Sigmoid colon (tissue), 7 donors: ENCODE measurements around the gene FAM72C. TPM values are rescaled to one million over a fixed set of nuclear protein-coding genes. Genes with fewer than 3 reads are reported as not detected.
"Not testable (repeated sequence)": the region's sequence is repeated elsewhere in the genome, so short reads cannot be mapped to it uniquely, and the experiment has no call there.

ENCODE experiments used
- DNase-seq: peaks from one replicate; pipeline ENCODE4 v3.0.0-alpha.2; 2019
- H3K27ac ChIP-seq, 4 donors: fragments of 200-600 bp; sonication (generic); one replicate each; pipeline ENCODE4 v1.5.1; 2016 to 2019; ENCODE audit warnings: mild to moderate bottlenecking in 1 of 4
- H3K27me3 ChIP-seq, 3 donors: fragments of 200-600 bp; sonication (generic); one replicate each; pipeline ENCODE4 v1.5.1; 2019; ENCODE audit warnings: mild to moderate bottlenecking in 1 of 3
- H3K36me3 ChIP-seq, 4 donors: fragments of 200-600 bp; sonication (generic); one replicate each; pipeline ENCODE4 v1.5.1; 2016 to 2019
- H3K4me1 ChIP-seq, 4 donors: fragments of 200-600 bp; sonication (generic); one replicate each; pipeline ENCODE4 v1.5.1; 2017 to 2019
- H3K4me3 ChIP-seq, 4 donors: fragments of 200-600 bp; sonication (generic); one replicate each; pipeline ENCODE4 v1.5.1; 2017 to 2019; ENCODE audit warnings: mild to moderate bottlenecking in 2 of 4, moderate library complexity in 1 of 4
- H3K9me3 ChIP-seq, 4 donors: fragments of 200-600 bp in 3 of 4; sonication (generic) in 3 of 4; one replicate each; pipeline versions ENCODE4 v1.5.1 to v1.6.1; 2013 to 2019
- WGBS, 2 donors: extraction: QIAGEN DNeasy Blood & Tissue Kit; methylation state at CpG; one replicate each; pipeline ENCODE4 v1.1.7; 2013; 5-methylcytosine and 5-hydroxymethylcytosine counted together
- intact Hi-C: fragments of 100-400 bp; cut with DNase I; formaldehyde crosslinking; loops from one replicate; pipeline ENCODE4 v1.15.1; 2023
- polyA plus RNA-seq, 3 donors: library from polyadenylated mRNA; stranded (reverse); fragments of 200-250 nt; gene quantifications; one replicate each; pipeline ENCODE4 v1.2.3, GENCODE V29; 2013
- total RNA-seq, 4 donors: library from RNA; depleted of rRNA; stranded (reverse); fragments of >200 nt; gene quantifications; one replicate each; pipeline ENCODE4 v1.1.0, GENCODE V29; 2016
- donor health status: healthy with polysubstance abuse.
- donor health status: Bipolar disorder and iron deficiency.
- donor health status: healthy.

The FAM72C gene
- total and polyA plus RNA-seq, 7 donors: 0.46 to 1.5 TPM; not detected in 5

DNA sequence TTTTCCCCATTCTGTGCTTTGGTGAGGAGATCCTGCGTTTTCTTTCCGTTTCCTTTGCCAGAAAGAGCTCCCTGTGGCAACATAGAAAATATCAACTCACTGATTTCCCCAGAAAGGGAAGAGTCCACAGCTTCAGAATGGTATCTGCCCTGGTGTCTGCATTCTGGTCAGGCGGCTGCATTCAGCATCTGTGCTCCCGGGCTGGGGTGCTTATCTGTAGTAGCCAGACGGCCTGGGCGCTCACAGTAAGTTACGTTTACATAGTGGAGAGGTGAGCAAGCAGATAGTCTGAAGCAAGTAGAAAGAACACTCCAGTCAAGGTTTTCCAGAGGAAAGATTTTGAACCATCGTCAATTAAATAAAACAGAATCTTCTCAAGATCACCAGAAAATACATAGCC, 29.3 kb upstream of the FAM72C start:
- H3K36me3 ChIP-seq, H3K27me3 ChIP-seq, H3K27ac ChIP-seq, H3K9me3 ChIP-seq, intact Hi-C loops, H3K4me3 ChIP-seq, H3K4me1 ChIP-seq, DNase-seq: not testable (repeated sequence)
- 77 to 86% methylated on average over 5 of the region's 8 CpGs for WGBS, 2 donors

DNA sequence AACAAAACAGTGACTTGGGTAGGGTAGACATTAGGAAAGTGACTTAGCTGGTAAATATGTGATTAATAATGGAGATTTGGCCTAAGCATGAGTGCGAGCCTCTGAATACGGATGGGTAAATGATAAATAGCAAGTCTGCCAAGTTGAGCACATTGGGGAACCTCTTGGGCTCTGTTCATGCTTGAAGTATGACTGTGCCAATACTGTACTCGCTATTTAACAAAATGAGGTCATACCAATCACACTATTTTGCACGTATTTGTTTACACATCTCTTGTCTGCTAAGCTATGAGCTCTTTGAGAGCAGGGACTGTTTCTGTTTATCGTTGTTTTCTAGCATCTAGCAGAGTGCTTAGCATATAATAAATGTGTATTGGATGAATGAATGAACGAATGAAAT, 24.2 kb upstream of the FAM72C start:
- H3K27me3 ChIP-seq, DNase-seq, H3K9me3 ChIP-seq, H3K4me3 ChIP-seq, intact Hi-C loops, H3K36me3 ChIP-seq, H3K27ac ChIP-seq, H3K4me1 ChIP-seq: not testable (repeated sequence)
- WGBS, 2 donors: 88 to 100% methylated on average over 1 of the region's 6 CpGs

DNA sequence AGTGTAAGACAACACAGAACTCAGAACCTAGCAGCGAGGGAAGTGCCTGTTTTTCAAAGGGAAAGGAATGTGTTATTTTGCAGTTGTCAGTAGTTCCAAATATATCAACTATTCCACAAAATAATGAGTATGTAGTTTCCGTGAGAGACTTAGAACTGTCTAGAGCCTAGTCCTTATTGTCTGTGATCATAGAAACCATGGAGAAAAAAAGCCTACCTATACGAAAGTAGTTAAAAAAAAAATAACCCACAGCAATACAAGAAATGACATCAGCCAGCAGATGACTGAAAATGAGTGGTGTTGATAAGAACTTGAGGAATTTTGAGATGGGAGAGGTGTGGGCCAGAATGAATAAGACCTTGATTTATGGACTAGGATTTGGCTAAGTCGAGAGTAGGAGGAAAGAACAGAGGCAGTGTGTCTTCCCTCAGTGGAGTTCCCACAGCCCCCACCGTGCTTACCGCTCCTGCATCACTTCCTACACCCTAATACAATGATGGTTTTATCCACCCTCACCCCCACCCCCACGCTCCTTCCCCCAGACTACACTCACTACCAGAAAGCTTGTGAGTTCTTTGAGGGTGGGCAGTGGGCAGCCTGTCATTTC, 21.6 kb upstream of the FAM72C start:
- H3K4me3 ChIP-seq, intact Hi-C loops, H3K27me3 ChIP-seq, DNase-seq, H3K27ac ChIP-seq, H3K4me1 ChIP-seq, H3K9me3 ChIP-seq, H3K36me3 ChIP-seq: not testable (repeated sequence)
- 64 to 67% methylated on average over 1 of the region's 7 CpGs for WGBS, 2 donors

DNA sequence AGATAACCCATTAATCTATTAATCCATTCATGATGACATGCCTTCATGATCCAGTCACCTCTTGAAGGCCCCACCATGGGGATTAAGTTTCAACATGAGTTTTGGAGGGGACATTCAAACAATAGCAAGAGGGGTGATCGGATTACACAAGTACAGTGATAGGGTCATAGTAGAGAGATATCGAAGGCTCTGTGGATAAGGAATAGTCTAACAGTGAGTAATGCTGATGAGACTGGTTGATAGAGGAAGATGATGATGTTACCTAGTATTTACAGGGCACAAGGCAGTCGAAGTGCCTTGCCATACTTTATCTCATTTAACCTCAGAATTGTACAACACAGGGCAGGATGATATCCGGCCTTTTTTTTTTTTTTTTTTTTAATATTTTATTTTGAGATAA, 18.9 kb upstream of the FAM72C start:
- H3K27ac ChIP-seq, H3K27me3 ChIP-seq, H3K36me3 ChIP-seq, DNase-seq, intact Hi-C loops, H3K4me1 ChIP-seq, H3K9me3 ChIP-seq, H3K4me3 ChIP-seq: not testable (repeated sequence)
- no CpG with 5 or more reads among the region's 4 CpGs for WGBS, 2 donors

DNA sequence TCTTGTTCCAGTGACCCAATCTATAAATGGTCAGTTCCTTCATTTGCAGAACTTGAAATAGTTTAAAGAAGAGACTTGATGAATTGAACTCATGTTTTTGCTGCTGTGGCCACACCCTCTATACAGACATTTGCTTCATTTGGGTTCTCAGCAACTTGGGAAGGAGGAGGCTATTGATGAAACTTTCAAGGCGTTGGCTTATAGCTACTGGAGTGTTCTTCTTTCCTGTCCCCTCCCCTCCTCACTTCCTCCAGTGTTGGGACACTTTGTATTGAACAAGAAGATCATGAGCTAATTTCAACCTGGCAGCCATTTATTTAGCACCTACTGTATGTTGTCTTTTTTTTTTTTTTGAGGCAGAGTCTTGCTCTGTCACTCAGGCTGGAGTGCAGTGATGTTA, 17.9 kb upstream of the FAM72C start:
- DNase-seq, intact Hi-C loops, H3K27ac ChIP-seq, H3K4me1 ChIP-seq, H3K4me3 ChIP-seq, H3K36me3 ChIP-seq, H3K9me3 ChIP-seq, H3K27me3 ChIP-seq: not testable (repeated sequence)
- WGBS, 2 donors: no CpG with 5 or more reads among the region's 1 CpG

DNA sequence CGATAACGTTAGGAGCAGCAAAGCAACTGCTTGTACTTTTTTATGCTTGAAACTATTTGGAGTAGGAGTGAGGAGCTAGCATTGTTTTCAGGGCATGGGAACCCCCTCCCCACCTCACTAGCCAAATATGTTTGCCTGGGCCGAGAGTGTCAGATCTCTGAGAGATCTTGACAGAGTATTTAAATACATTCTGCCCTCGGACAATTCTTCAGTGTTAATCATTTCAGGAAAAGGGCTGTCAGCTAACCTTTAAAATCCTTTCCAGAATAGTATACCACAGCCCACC, 17.6 kb upstream of the FAM72C start:
- H3K4me3 ChIP-seq, H3K9me3 ChIP-seq, H3K36me3 ChIP-seq, H3K4me1 ChIP-seq, intact Hi-C loops, H3K27me3 ChIP-seq, H3K27ac ChIP-seq, DNase-seq: not testable (repeated sequence)
- WGBS, 2 donors: no CpG with 5 or more reads among the region's 4 CpGs

DNA sequence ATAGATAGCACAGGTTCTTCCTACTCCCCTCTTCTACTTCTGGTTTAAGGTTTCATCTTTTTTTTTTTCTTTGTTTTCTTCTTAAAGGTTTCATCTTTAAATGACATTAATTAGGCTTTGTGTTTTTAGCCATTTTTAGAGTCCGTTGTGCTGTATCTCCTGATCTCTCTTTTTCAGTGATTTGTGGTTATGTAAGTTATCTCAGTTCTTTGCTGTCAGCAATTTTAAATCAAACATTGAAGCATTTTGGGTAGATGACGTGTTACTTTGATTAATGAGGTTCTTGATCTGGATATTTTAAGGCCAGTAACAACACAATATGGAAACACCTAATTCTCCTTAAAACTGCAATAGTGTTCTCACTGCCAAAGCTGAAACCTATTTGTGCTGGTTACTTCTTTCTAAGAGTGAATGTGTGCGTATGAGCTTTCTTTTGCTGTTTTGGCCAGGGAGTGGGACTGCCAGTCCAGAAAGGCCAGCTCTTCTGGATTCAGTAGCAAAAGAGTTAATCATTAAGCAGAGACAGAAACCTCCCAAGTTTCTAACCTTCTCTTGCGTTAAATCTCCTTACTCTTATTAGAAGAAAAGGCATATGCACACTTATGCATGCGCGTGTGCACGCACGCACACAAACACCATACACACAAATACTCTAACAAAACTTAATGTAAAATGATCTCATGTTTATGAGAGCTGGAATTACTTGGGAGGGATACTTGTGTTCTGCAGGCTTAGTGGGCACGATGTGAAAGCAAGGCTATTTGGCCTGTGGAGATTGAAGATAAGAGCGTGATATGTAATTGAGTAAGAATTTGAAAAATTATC, 17.0 kb upstream of the FAM72C start:
- H3K27me3 ChIP-seq, H3K36me3 ChIP-seq, H3K4me1 ChIP-seq, H3K9me3 ChIP-seq, DNase-seq, intact Hi-C loops, H3K4me3 ChIP-seq, H3K27ac ChIP-seq: not testable (repeated sequence)
- 75 to 80% methylated on average over 1 of the region's 10 CpGs for WGBS, 2 donors

DNA sequence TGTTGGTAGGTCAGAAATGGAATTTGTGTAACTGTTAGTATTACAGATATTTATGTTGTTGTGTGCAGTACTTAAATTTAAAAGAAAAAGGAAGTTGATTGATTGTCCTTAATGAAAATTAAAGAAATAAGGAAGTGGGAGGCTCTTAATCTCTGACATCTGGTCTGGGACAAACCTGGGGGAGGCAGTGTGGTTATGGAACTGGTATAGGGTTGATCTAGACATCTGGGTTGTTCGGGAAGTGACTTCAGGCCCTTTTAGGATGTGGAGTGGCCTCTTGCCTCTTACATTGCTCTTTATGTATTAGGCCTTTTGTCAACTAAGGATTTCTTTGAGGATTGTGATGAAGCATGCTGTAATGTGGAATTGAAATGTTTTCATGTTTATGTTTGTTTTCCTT, 16.1 kb upstream of the FAM72C start:
- no CpG with 5 or more reads among the region's 1 CpG for WGBS, 2 donors
- H3K4me3 ChIP-seq, H3K27ac ChIP-seq, intact Hi-C loops, H3K27me3 ChIP-seq, H3K9me3 ChIP-seq, H3K4me1 ChIP-seq, DNase-seq, H3K36me3 ChIP-seq: not testable (repeated sequence)

DNA sequence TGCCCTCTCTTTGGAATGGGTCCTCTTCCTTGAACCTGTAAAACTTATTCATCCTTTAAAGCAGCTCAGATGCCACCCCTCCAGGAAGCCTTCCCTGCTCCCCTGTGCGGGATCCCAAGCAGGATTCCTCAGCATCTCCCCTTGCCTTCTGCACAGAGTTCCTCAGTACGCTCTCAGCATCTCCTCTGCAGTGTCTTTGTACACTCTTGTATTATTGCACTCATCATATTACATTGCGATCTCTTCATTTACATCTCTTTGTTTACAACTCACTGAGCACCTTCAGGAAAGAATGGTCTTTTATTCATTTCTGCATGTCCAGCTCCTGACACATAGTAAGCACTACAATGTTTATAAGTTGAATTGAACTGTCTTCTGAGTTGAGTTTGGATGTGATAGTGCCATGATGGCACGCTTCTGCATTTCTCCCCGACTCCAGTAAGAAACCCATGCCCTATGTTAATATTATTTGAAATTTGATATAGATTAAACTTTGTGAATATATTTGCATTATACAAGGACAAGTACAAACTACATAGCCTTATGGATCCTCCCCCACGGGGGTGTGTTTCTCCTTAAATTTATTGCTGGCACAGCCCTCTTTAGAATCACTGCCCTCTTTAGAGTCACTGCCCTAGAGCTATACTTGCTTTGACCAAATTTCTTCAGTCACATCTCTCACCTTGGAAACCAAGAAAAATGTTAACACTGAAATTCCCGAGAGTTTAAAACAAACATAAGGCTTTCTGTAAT, 13.1 kb upstream of the FAM72C start:
- H3K9me3 ChIP-seq, H3K4me3 ChIP-seq, H3K4me1 ChIP-seq, DNase-seq, H3K27me3 ChIP-seq, H3K36me3 ChIP-seq, H3K27ac ChIP-seq, intact Hi-C loops: not testable (repeated sequence)
- 83 to 93% methylated on average over 3 of the region's 7 CpGs for WGBS, 2 donors

DNA sequence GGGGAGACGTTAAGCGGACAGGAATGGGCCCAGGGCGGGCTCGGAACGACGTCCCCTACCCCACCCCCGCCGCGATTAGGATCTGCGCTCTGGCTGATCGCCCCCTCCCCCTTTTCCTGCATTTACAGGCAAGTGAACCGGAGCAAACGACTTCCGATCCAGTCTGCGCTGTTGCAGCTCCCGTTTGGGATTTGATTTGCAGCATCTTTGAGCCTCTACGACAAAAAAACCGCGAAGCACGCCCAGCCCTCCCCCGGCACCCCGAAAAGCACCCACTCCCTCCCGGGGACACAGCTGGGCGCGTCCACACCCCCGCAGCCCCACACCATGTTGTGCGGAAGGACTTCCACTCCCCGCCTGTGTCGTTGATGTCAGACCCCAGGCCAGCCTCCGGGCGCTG, 2.6 kb upstream of the FAM72C start:
- DNase-seq, H3K4me1 ChIP-seq, H3K9me3 ChIP-seq, intact Hi-C loops, H3K27me3 ChIP-seq, H3K36me3 ChIP-seq: not testable (repeated sequence)
- Histone ChIP-seq H3K4me3 (peak overlapping the region in 2 of 4 donors; percentile 35 to 48), H3K27ac (peak overlapping the region in 1 of 4 donors; percentile 50)
- 1 to 2% methylated on average over 12 to 13 of the region's 31 CpGs for WGBS, 2 donors

DNA sequence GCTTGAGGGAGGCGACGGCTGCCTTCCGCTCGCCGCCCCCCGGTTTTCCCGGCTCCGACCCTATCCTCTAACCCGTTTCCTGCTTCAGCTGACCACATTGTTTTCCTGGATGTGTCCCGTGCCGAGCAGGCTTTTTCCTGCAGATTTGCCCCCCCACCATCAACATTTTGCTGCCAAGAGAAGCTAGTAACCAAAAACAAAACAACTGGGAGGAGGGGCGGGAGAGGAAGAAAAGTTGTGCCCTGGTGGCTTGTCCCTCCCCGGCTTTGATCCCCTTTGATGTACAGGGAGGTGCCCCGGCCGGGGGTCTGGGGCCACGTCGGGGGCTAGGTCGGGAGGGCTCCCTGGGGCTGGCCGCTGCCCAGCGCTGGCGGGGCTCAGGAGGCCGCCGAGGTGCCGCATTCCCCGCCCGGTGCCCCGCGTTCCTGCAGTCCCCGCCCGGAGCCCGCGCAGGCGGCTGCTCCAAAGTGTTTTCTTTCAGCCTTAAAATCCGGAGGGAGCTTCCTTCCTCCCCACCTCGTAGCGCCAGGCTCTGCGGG, 2.2 kb upstream of the FAM72C start:
- H3K36me3 ChIP-seq, H3K27me3 ChIP-seq, H3K9me3 ChIP-seq, intact Hi-C loops, H3K4me1 ChIP-seq: not testable (repeated sequence)
- 0 to 4% methylated on average over 16 to 19 of the region's 37 CpGs for WGBS, 2 donors
- DNase-seq: peak; percentile 65
- Histone ChIP-seq H3K4me3 (peak overlapping the region; percentile 6 to 48 (median 32)), H3K27ac (peak overlapping the region in 1 of 4 donors; percentile 58)

DNA sequence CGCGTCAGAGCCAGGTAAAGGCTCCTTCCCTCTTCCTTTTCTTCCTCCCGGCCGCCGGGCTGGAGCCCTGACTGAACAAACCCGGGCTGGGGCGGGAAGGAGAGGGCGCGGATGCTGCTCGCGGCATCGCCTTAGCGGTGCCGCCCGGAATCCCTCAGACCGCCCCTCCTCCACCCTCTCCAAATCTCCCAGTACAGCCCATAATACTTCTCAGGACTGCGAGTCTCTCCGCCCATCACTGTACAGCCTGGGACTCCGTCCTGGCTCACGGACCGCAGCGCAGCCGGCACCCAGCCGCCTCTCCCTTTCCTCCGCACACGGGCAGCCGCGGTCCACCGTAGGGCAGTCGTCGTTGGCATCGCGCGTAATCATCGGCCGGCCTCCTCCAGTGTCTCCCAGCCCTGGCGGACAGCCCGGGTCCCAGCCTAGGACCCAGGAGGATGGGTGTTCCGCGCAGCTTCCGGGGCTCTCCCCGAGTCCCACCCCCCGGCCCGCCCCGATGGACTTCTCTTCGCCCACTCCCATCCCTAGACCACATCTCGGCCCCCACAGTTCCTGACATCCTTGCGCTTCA, 1.1 kb upstream of the FAM72C start:
- H3K4me1 ChIP-seq, H3K27ac ChIP-seq, DNase-seq, H3K4me3 ChIP-seq, H3K27me3 ChIP-seq, H3K9me3 ChIP-seq, intact Hi-C loops, H3K36me3 ChIP-seq: not testable (repeated sequence)
- no CpG with 5 or more reads among the region's 48 CpGs for WGBS, 2 donors

DNA sequence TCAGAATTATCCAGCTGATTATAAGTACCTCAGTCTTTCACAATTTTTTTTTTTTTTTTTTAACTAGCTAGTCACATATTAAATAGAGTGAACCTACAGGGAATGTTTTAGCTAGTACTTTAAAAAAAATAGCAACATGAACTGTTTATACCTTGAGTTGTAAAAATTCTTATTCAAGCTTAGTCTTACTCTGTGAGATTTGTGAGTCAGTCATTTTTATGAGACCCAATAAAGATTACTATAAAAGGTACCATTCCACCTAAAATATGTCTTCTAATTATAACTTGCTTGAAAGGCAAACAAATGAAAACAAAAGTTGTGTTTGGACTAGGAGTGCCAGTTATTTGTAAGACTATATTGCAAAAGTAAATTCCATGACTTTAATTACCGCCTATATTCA, 5.9 kb downstream of the FAM72C start:
- H3K4me1 ChIP-seq, H3K27ac ChIP-seq, H3K9me3 ChIP-seq, intact Hi-C loops, DNase-seq, H3K36me3 ChIP-seq, H3K27me3 ChIP-seq, H3K4me3 ChIP-seq: not testable (repeated sequence)
- no CpG with 5 or more reads among the region's 1 CpG for WGBS, 2 donors
